Measurements from ENCODE around the gene PLEKHA7.
"Not testable (repeated sequence)": the region's sequence is repeated elsewhere in the genome, so short reads cannot be mapped to it uniquely, and the experiment has no call there.

PLEKHA7 gene

GRCh38 chr11:16977136-16977993 is 36.8 kb downstream of the PLEKHA7 start:
- DNase-seq, result no peak

- no peak for DNase-seq
Measured at GRCh38 chr11:16976379-16976778, 37.8 kb downstream of the PLEKHA7 start.

- no peak for DNase-seq
Measured at GRCh38 chr11:16975906-16976305, 38.3 kb downstream of the PLEKHA7 start.

- DNase-seq, result no peak
Measured at GRCh38 chr11:16973338-16973964, 40.8 kb downstream of the PLEKHA7 start.

- no peak for DNase-seq
Measured at GRCh38 chr11:16969010-16969999, 44.9 kb downstream of the PLEKHA7 start.

GRCh38 chr11:16968196-16968595 is 46.0 kb downstream of the PLEKHA7 start:
- DNase-seq, result no peak

- DNase-seq, result no peak
Measured at GRCh38 chr11:16966930-16967671, 47.1 kb downstream of the PLEKHA7 start.

GRCh38 chr11:16964501-16964900 is 49.7 kb downstream of the PLEKHA7 start:
- no peak for DNase-seq

- no peak for DNase-seq
Measured at GRCh38 chr11:16963316-16963876, 50.8 kb downstream of the PLEKHA7 start.

GRCh38 chr11:16962589-16962988 is 51.6 kb downstream of the PLEKHA7 start:
- not testable (repeated sequence) for DNase-seq

GRCh38 chr11:16962146-16962545 is 52.1 kb downstream of the PLEKHA7 start:
- no peak for DNase-seq

GRCh38 chr11:16960250-16960649 is 54.0 kb downstream of the PLEKHA7 start:
- DNase-seq, result no peak

- no peak for DNase-seq
Measured at GRCh38 chr11:16959602-16960001, 54.6 kb downstream of the PLEKHA7 start.

GRCh38 chr11:16958833-16959232 is 55.4 kb downstream of the PLEKHA7 start:
- DNase-seq, result no peak

- no peak for DNase-seq
Measured at GRCh38 chr11:16956538-16957153, 57.6 kb downstream of the PLEKHA7 start.

- no peak for DNase-seq
Measured at GRCh38 chr11:16953663-16954062, 60.6 kb downstream of the PLEKHA7 start.

GRCh38 chr11:16946477-16947282 is 67.5 kb downstream of the PLEKHA7 start:
- DNase-seq, result no peak

GRCh38 chr11:16945671-16946469 is 68.3 kb downstream of the PLEKHA7 start:
- DNase-seq, result peak; percentile 19 to 44

GRCh38 chr11:16942911-16943310 is 71.3 kb downstream of the PLEKHA7 start:
- no peak for DNase-seq

- no peak for DNase-seq
Measured at GRCh38 chr11:16942342-16942741, 71.9 kb downstream of the PLEKHA7 start.

Measured in CD4-positive, alpha-beta T cell treated with Interleukin-1 beta for 1 hour (primary cell).